IMR-90 (cell line): ENCODE data around the gene FAM53B. TPM values are rescaled to one million over a fixed set of nuclear protein-coding genes. Genes with fewer than 3 reads are reported as not detected.

ENCODE experiments used
- ATAC-seq: fragments of 200-7000 bp; cut with Tn5 transposase; 2 replicates; pipeline ENCODE4 v1.9.1; 2020; ENCODE audit warnings: low read depth, mild to moderate bottlenecking, moderate library complexity
- BruUV-seq: library from RNA; stranded (reverse); fragments of 400-500 nt; replicated peaks from 2 replicates; lab custom pipeline; 2021; lab: Mats Ljungman, UMichigan
- CTCF ChIA-PET: fragments of 300-600 bp; formaldehyde crosslinking; extraction: SDS; loops from one replicate; lab custom pipeline; 2021; ENCODE audit warnings: antibody characterized with exemption; lab: Yijun Ruan, JAX
- POLR2A ChIA-PET: fragments of 300-600 bp; sonication (Branson Sonifier 250); formaldehyde crosslinking; loops from one replicate; lab custom pipeline; 2022; ENCODE audit warnings: antibody characterized with exemption; ENCODE audit not compliant: unreplicated experiment; lab: Charles Lee
- DNase-seq: peaks from one replicate; pipeline ENCODE4 v3.0.0; 2013
- H2AFZ ChIP-seq: replicated peaks from 2 replicates; pipeline ENCODE3; 2013; ENCODE audit warnings: low read length, mild to moderate bottlenecking; ENCODE audit not compliant: poor library complexity
- H2AK5ac ChIP-seq: 2 replicates; pipeline ENCODE4 v1.6.1; 2013; ENCODE audit warnings: low read depth, low read length, inconsistent platforms
- H2AK9ac ChIP-seq: replicated peaks from 2 replicates; pipeline ENCODE3; 2013; ENCODE audit warnings: mild to moderate bottlenecking, low read depth, low read length, moderate library complexity; ENCODE audit not compliant: poor library complexity
- H2BK120ac ChIP-seq: 2 replicates; pipeline ENCODE4 v1.6.1; 2013; ENCODE audit warnings: low read depth, low read length, inconsistent platforms
- H2BK15ac ChIP-seq: 3 replicates; pipeline ENCODE4 v1.6.1; 2013; ENCODE audit warnings: low read depth, low read length, inconsistent platforms
- H2BK20ac ChIP-seq: 2 replicates; pipeline ENCODE4 v1.6.1; 2013; ENCODE audit warnings: low read depth, mild to moderate bottlenecking, inconsistent platforms, low read length, moderate library complexity
- H2BK5ac ChIP-seq: 2 replicates; pipeline ENCODE4 v1.6.1; 2013; ENCODE audit warnings: mild to moderate bottlenecking, low read depth, low read length, inconsistent platforms; ENCODE audit not compliant: poor library complexity, severe bottlenecking
- H3K14ac ChIP-seq: replicated peaks from 2 replicates; pipeline ENCODE4 v1.6.1; 2013; ENCODE audit warnings: low read depth, low read length, inconsistent platforms
- H3K18ac ChIP-seq: 2 replicates; pipeline ENCODE4 v1.6.1; 2013; ENCODE audit warnings: low read depth, low read length, control low read depth
- H3K23ac ChIP-seq: 2 replicates; pipeline ENCODE4 v1.6.1; 2013; ENCODE audit warnings: low read depth, low read length, inconsistent platforms
- H3K27ac ChIP-seq: 2 replicates; pipeline ENCODE4 v1.5.1; 2013; ENCODE audit warnings: mild to moderate bottlenecking, control low read depth, low read length; ENCODE audit not compliant: insufficient read depth
- H3K27me3 ChIP-seq: 2 replicates; pipeline ENCODE4 v1.6.1; 2013; ENCODE audit warnings: low read length; ENCODE audit not compliant: control insufficient read depth, insufficient read depth
- H3K36me3 ChIP-seq: 2 replicates; pipeline ENCODE4 v1.6.1; 2013; ENCODE audit warnings: low read length, mixed read lengths; ENCODE audit not compliant: control insufficient read depth, insufficient read depth
- H3K4ac ChIP-seq: 2 replicates; pipeline ENCODE4 v1.6.1; 2013; ENCODE audit warnings: low read depth, low read length, inconsistent platforms
- H3K4me1 ChIP-seq: 2 replicates; pipeline ENCODE4 v1.6.1; 2013; ENCODE audit warnings: low read length, mixed read lengths; ENCODE audit not compliant: control insufficient read depth, insufficient read depth
- H3K4me2 ChIP-seq: 2 replicates; pipeline ENCODE4 v1.6.1; 2013; ENCODE audit warnings: low read depth, mild to moderate bottlenecking, control low read depth, low read length, moderate library complexity
- H3K4me3 ChIP-seq: 2 replicates; pipeline ENCODE4 v1.5.1; 2013; ENCODE audit warnings: low read depth, mild to moderate bottlenecking, control low read depth, low read length, moderate library complexity; ENCODE audit not compliant: insufficient read depth
- H3K56ac ChIP-seq: 2 replicates; pipeline ENCODE4 v1.6.1; 2013; ENCODE audit warnings: low read length, inconsistent platforms; ENCODE audit not compliant: insufficient read depth; ENCODE audit errors: extremely low read depth
- H3K79me1 ChIP-seq, 2 experiments: 2 replicates each; pipeline ENCODE4 v1.6.1; 2013; ENCODE audit warnings: low read length in 2 of 2, inconsistent platforms in 1 of 2, low read depth in 1 of 2
- H3K9ac ChIP-seq: 2 replicates; pipeline ENCODE4 v1.6.1; 2013; ENCODE audit warnings: low read depth, low read length, control low read depth
- H3K9me1 ChIP-seq: 2 replicates; pipeline ENCODE4 v1.6.1; 2013; ENCODE audit warnings: low read length, inconsistent platforms; ENCODE audit not compliant: insufficient read depth
- H3K9me3 ChIP-seq: 2 replicates; pipeline ENCODE4 v1.6.1; 2013; ENCODE audit warnings: low read length; ENCODE audit not compliant: control insufficient read depth, insufficient read depth
- H4K20me1 ChIP-seq: 2 replicates; pipeline ENCODE4 v1.6.1; 2013; ENCODE audit warnings: low read length, inconsistent platforms; ENCODE audit not compliant: insufficient read depth
- H4K5ac ChIP-seq: 2 replicates; pipeline ENCODE4 v1.6.1; 2013; ENCODE audit warnings: mild to moderate bottlenecking, low read depth, low read length, control low read depth
- H4K8ac ChIP-seq, 2 experiments: 2 replicates each; pipeline ENCODE4 v1.6.1; 2013; ENCODE audit warnings: low read depth in 2 of 2, low read length in 2 of 2, control low read depth in 1 of 2, inconsistent platforms in 1 of 2
- H4K91ac ChIP-seq: 2 replicates; pipeline ENCODE4 v1.6.1; 2013; ENCODE audit warnings: low read depth, low read length, inconsistent platforms; ENCODE audit not compliant: insufficient read depth
- BHLHE40 ChIP-seq: fragments of 150-350 bp; IDR thresholded peaks from 2 replicates; pipeline ENCODE4 v1.6.1; 2016; ENCODE audit warnings: mild to moderate bottlenecking, low read depth, low read length
- CEBPB ChIP-seq: IDR thresholded peaks from 2 replicates; pipeline ENCODE4 v1.6.1; 2012; ENCODE audit warnings: low read depth, low read length, improper control_type of control experiment
- CHD1 ChIP-seq: IDR thresholded peaks from 2 replicates; pipeline ENCODE4 v1.6.1; 2012; ENCODE audit warnings: low read depth, low read length, improper control_type of control experiment
- FOS ChIP-seq: fragments of 150-350 bp; IDR thresholded peaks from 2 replicates; pipeline ENCODE4 v1.6.1; 2016; ENCODE audit warnings: low read depth, low read length
- MAZ ChIP-seq: IDR thresholded peaks from 2 replicates; pipeline ENCODE4 v1.6.1; 2012; ENCODE audit warnings: low read depth, mild to moderate bottlenecking, low read length, improper control_type of control experiment, moderate library complexity, borderline replicate concordance
- MXI1 ChIP-seq: IDR thresholded peaks from 2 replicates; pipeline ENCODE4 v1.6.1; 2012; ENCODE audit warnings: low read depth, mild to moderate bottlenecking, low read length, moderate library complexity, borderline replicate concordance
- NFE2L2 ChIP-seq: fragments of 150-350 bp; IDR thresholded peaks from 2 replicates; pipeline ENCODE4 v1.6.1; 2016; ENCODE audit warnings: low read depth, mild to moderate bottlenecking, low read length
- POLR2A ChIP-seq: IDR thresholded peaks from 2 replicates; pipeline ENCODE4 v1.6.1; 2012; ENCODE audit warnings: mild to moderate bottlenecking, low read depth, low read length
- RAD21 ChIP-seq: IDR thresholded peaks from 2 replicates; pipeline ENCODE4 v1.6.1; 2012; ENCODE audit warnings: low read length, improper control_type of control experiment
- RFX5 ChIP-seq: IDR thresholded peaks from 2 replicates; pipeline ENCODE4 v1.8.0; 2012; ENCODE audit warnings: low read depth, mild to moderate bottlenecking, low read length, moderate library complexity
- SMC3 ChIP-seq: fragments of 150-350 bp; IDR thresholded peaks from 2 replicates; pipeline ENCODE4 v1.6.1; 2016; ENCODE audit warnings: low read depth, mild to moderate bottlenecking, antibody characterized with exemption, low read length, moderate library complexity
- WGBS, 2 experiments: methylation state at CpG; one replicate each; pipeline versions ENCODE4 v1.1.5 to v1.1.7; 2013; ENCODE audit warnings: missing lambda C conversion rate in 2 of 2; ENCODE audit not compliant: insufficient read length in 1 of 2; ENCODE audit errors: extremely low coverage in 2 of 2; 5-methylcytosine and 5-hydroxymethylcytosine counted together
- dilution Hi-C: fragments of 300-500 bp; cut with HindIII; formaldehyde crosslinking; loops from one replicate; pipeline ENCODE4 v1.14.3; 2018; ENCODE audit warnings: low sequenced_read_pairs; ENCODE audit not compliant: unreplicated experiment
- in situ Hi-C: fragments of 300-500 bp; cut with MboI; formaldehyde crosslinking; loops from 3 replicates; pipeline ENCODE4 v1.14.3; 2019; ENCODE audit warnings: low sequenced_read_pairs, inconsistent platforms, mixed read lengths
- intact Hi-C: fragments of 100-400 bp; cut with micrococcal nuclease; formaldehyde crosslinking; loops from 2 replicates; pipeline ENCODE4 v1.10.0; 2022
- polyA plus RNA-seq, 3 experiments: library from polyadenylated mRNA; depleted of rRNA; stranded (reverse); fragments of >200 nt; gene quantifications; 2 replicates each; pipeline ENCODE4 v1.2.3, GENCODE V29; 2012; ENCODE audit warnings: low replicate concordance in 1 of 3
- total RNA-seq: library from RNA; depleted of rRNA; stranded (reverse); fragments of >200 nt; gene quantifications from 2 replicates; pipeline ENCODE4 v1.2.3, GENCODE V29; 2012
- TF ChIP-seq, protein P1 (sequence below): fragments of 150-350 bp; IDR thresholded peaks from 2 replicates; pipeline ENCODE4 v1.6.1; 2016; ENCODE audit warnings: low read depth, mild to moderate bottlenecking, low read length, moderate library complexity, borderline replicate concordance
- TF ChIP-seq, protein P2 (sequence below): fragments of 150-350 bp; IDR thresholded peaks from 2 replicates; pipeline ENCODE4 v1.6.1; 2017; ENCODE audit warnings: mild to moderate bottlenecking, antibody characterized with exemption, low read length, low read depth
- TF ChIP-seq, protein P3 (sequence below): conservative IDR thresholded peaks from 2 replicates; pipeline ENCODE4 v1.5.1; 2012; ENCODE audit warnings: mild to moderate bottlenecking, low read depth, low read length, improper control_type of control experiment

Gene FAM53B
- total and polyA plus RNA-seq, 2 of the 4 experiments (the other 2 are of a cell fraction), result 3.8 to 5.7 TPM

DNA sequence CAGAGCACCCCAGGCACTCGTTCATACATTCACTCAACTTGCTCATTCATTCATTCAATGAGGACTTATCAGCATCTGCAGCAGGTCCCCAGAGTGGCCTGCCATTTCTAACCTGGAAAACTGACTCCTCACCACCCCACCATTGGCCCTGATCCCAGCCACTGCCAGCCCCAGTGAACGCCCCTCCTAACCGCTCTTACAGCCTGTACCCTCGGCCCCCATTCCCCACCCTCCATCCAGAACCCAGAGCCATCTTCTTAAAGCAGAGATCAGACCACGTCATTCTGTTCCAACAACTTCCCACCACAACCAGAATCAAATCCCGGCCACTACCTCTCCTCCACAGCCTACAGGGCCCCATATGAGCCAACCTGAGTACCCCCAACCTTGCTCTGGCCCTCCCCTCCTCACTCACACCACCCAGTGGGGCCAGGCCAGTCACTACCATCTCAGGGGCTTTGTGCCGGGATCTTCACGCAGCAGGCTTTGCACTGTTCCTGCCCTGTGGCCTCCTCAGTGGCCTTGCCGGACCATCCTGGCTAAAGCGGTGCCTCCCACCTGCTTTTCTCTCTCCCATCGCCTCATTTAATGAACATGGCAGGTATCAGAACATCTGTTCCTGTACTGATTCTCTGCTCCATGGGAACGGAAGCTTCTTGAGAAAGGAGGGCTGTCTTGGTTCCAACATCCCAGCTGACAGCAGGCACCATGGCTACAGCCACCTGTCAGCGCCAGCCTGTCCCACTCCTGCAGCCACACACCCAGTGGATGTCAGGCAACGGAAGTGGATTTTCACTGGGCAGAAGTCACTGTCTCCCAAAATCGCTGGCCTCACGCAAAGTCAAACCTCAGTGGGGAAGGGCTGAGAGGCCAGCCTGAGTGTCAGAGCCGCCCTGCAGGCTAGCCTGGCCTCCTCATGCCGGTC lies 45.4 kb downstream of the FAM53B start:
- peaks cover 14% of the 10 kb centered on the region; the same call in 1 of the 2 replicates for H3K9me1 ChIP-seq
- H2BK20ac ChIP-seq, result no peak overlapping the region
- no peak overlapping the region for H3K4me2 ChIP-seq
- H3K23ac ChIP-seq, result no peak overlapping the region
- H2AK5ac ChIP-seq, result no peak overlapping the region
- H3K4me1 ChIP-seq, result peaks cover 17% of the 10 kb centered on the region
- 0 out of 4 replicates have a peak, but pooled peaks cover 0 to 6% of the 10 kb centered on the region in 2 experiments for H3K79me1 ChIP-seq
- H3K9ac ChIP-seq, result no peak overlapping the region
- no peak overlapping the region for H2BK15ac ChIP-seq
- peaks cover 6% of the 10 kb centered on the region for H3K36me3 ChIP-seq
- no peak overlapping the region for H2AFZ ChIP-seq
- H3K9me3 ChIP-seq, result no peaks in the 10 kb centered on the region
- H3K27me3 ChIP-seq, result no peaks in the 10 kb centered on the region
- no peak overlapping the region for H3K14ac ChIP-seq
- DNase-seq, result no peak
- no peak overlapping the region for H2BK120ac ChIP-seq
- no peak overlapping the region for H3K18ac ChIP-seq
- dilution Hi-C loops (no loop called here), intact Hi-C loops (no loop called here), in situ Hi-C loops (no loop called here)
- H4K5ac ChIP-seq, result no peak overlapping the region
- WGBS, 2 experiments, result 89% methylated on average over 9 of the region's 18 CpGs; no CpG with 5 or more reads in 1 of the 2 experiments
- POLR2A ChIA-PET, result no interaction called here
- CTCF ChIA-PET, result no interaction called here
- no peak overlapping the region for H4K91ac ChIP-seq
- no peak overlapping the region for H2BK5ac ChIP-seq
- no peak overlapping the region for H3K4me3 ChIP-seq
- no peak overlapping the region for H3K4ac ChIP-seq
- peaks cover 3% of the 10 kb centered on the region for H4K20me1 ChIP-seq
- BruUV-seq, result no TSS peak
- H3K27ac ChIP-seq, result no peak overlapping the region
- ATAC-seq, result no peak
- no peak overlapping the region for H2AK9ac ChIP-seq
- H3K56ac ChIP-seq, result no peak overlapping the region
- no peak overlapping the region for H4K8ac ChIP-seq
- TF ChIP-seq, protein P1, sequence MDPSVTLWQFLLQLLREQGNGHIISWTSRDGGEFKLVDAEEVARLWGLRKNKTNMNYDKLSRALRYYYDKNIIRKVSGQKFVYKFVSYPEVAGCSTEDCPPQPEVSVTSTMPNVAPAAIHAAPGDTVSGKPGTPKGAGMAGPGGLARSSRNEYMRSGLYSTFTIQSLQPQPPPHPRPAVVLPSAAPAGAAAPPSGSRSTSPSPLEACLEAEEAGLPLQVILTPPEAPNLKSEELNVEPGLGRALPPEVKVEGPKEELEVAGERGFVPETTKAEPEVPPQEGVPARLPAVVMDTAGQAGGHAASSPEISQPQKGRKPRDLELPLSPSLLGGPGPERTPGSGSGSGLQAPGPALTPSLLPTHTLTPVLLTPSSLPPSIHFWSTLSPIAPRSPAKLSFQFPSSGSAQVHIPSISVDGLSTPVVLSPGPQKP, result no peak
- TF ChIP-seq MAZ, result no peak
- no peak for TF ChIP-seq FOS
- no peak for TF ChIP-seq CEBPB
- TF ChIP-seq, protein P2, sequence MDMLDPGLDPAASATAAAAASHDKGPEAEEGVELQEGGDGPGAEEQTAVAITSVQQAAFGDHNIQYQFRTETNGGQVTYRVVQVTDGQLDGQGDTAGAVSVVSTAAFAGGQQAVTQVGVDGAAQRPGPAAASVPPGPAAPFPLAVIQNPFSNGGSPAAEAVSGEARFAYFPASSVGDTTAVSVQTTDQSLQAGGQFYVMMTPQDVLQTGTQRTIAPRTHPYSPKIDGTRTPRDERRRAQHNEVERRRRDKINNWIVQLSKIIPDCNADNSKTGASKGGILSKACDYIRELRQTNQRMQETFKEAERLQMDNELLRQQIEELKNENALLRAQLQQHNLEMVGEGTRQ, result no peak
- no peak for TF ChIP-seq RAD21
- no peak for TF ChIP-seq SMC3
- TF ChIP-seq MXI1, result no peak
- no peak for TF ChIP-seq BHLHE40
- TF ChIP-seq POLR2A, result no peak
- TF ChIP-seq NFE2L2, result no peak
- no peak for TF ChIP-seq RFX5
- no peak for TF ChIP-seq CHD1
- TF ChIP-seq, protein P3, sequence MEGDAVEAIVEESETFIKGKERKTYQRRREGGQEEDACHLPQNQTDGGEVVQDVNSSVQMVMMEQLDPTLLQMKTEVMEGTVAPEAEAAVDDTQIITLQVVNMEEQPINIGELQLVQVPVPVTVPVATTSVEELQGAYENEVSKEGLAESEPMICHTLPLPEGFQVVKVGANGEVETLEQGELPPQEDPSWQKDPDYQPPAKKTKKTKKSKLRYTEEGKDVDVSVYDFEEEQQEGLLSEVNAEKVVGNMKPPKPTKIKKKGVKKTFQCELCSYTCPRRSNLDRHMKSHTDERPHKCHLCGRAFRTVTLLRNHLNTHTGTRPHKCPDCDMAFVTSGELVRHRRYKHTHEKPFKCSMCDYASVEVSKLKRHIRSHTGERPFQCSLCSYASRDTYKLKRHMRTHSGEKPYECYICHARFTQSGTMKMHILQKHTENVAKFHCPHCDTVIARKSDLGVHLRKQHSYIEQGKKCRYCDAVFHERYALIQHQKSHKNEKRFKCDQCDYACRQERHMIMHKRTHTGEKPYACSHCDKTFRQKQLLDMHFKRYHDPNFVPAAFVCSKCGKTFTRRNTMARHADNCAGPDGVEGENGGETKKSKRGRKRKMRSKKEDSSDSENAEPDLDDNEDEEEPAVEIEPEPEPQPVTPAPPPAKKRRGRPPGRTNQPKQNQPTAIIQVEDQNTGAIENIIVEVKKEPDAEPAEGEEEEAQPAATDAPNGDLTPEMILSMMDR, result no peak
